IMR-90 (cell line): ENCODE results near the gene DOCK6. TPM values are rescaled to one million over a fixed set of nuclear protein-coding genes. Genes with fewer than 3 reads are reported as not detected.
A peak's percentile ranks its signal among the peaks of the same experiment; 100 is the strongest.

Experiments
- ATAC-seq: fragments of 200-7000 bp; cut with Tn5 transposase; 2 replicates; pipeline ENCODE4 v1.9.1; 2020; ENCODE audit warnings: low read depth, mild to moderate bottlenecking, moderate library complexity
- BruUV-seq: library from RNA; stranded (reverse); fragments of 400-500 nt; replicated peaks from 2 replicates; lab custom pipeline; 2021; lab: Mats Ljungman, UMichigan
- CTCF ChIA-PET: fragments of 300-600 bp; formaldehyde crosslinking; extraction: SDS; loops from one replicate; lab custom pipeline; 2021; ENCODE audit warnings: antibody characterized with exemption; lab: Yijun Ruan, JAX
- POLR2A ChIA-PET: fragments of 300-600 bp; sonication (Branson Sonifier 250); formaldehyde crosslinking; loops from one replicate; lab custom pipeline; 2022; ENCODE audit warnings: antibody characterized with exemption; ENCODE audit not compliant: unreplicated experiment; lab: Charles Lee
- DNase-seq: peaks from one replicate; pipeline ENCODE4 v3.0.0; 2013
- H2AFZ ChIP-seq: replicated peaks from 2 replicates; pipeline ENCODE3; 2013; ENCODE audit warnings: low read length, mild to moderate bottlenecking; ENCODE audit not compliant: poor library complexity
- H2AK5ac ChIP-seq: 2 replicates; pipeline ENCODE4 v1.6.1; 2013; ENCODE audit warnings: low read depth, low read length, inconsistent platforms
- H2AK9ac ChIP-seq: replicated peaks from 2 replicates; pipeline ENCODE3; 2013; ENCODE audit warnings: mild to moderate bottlenecking, low read depth, low read length, moderate library complexity; ENCODE audit not compliant: poor library complexity
- H2BK120ac ChIP-seq: 2 replicates; pipeline ENCODE4 v1.6.1; 2013; ENCODE audit warnings: low read depth, low read length, inconsistent platforms
- H2BK15ac ChIP-seq: 3 replicates; pipeline ENCODE4 v1.6.1; 2013; ENCODE audit warnings: low read depth, low read length, inconsistent platforms
- H2BK20ac ChIP-seq: 2 replicates; pipeline ENCODE4 v1.6.1; 2013; ENCODE audit warnings: low read depth, mild to moderate bottlenecking, inconsistent platforms, low read length, moderate library complexity
- H2BK5ac ChIP-seq: 2 replicates; pipeline ENCODE4 v1.6.1; 2013; ENCODE audit warnings: mild to moderate bottlenecking, low read depth, low read length, inconsistent platforms; ENCODE audit not compliant: poor library complexity, severe bottlenecking
- H3K14ac ChIP-seq: replicated peaks from 2 replicates; pipeline ENCODE4 v1.6.1; 2013; ENCODE audit warnings: low read depth, low read length, inconsistent platforms
- H3K18ac ChIP-seq: 2 replicates; pipeline ENCODE4 v1.6.1; 2013; ENCODE audit warnings: low read depth, low read length, control low read depth
- H3K23ac ChIP-seq: 2 replicates; pipeline ENCODE4 v1.6.1; 2013; ENCODE audit warnings: low read depth, low read length, inconsistent platforms
- H3K27ac ChIP-seq: 2 replicates; pipeline ENCODE4 v1.5.1; 2013; ENCODE audit warnings: mild to moderate bottlenecking, control low read depth, low read length; ENCODE audit not compliant: insufficient read depth
- H3K27me3 ChIP-seq: 2 replicates; pipeline ENCODE4 v1.6.1; 2013; ENCODE audit warnings: low read length; ENCODE audit not compliant: control insufficient read depth, insufficient read depth
- H3K36me3 ChIP-seq: 2 replicates; pipeline ENCODE4 v1.6.1; 2013; ENCODE audit warnings: low read length, mixed read lengths; ENCODE audit not compliant: control insufficient read depth, insufficient read depth
- H3K4ac ChIP-seq: 2 replicates; pipeline ENCODE4 v1.6.1; 2013; ENCODE audit warnings: low read depth, low read length, inconsistent platforms
- H3K4me1 ChIP-seq: 2 replicates; pipeline ENCODE4 v1.6.1; 2013; ENCODE audit warnings: low read length, mixed read lengths; ENCODE audit not compliant: control insufficient read depth, insufficient read depth
- H3K4me2 ChIP-seq: 2 replicates; pipeline ENCODE4 v1.6.1; 2013; ENCODE audit warnings: low read depth, mild to moderate bottlenecking, control low read depth, low read length, moderate library complexity
- H3K4me3 ChIP-seq: 2 replicates; pipeline ENCODE4 v1.5.1; 2013; ENCODE audit warnings: low read depth, mild to moderate bottlenecking, control low read depth, low read length, moderate library complexity; ENCODE audit not compliant: insufficient read depth
- H3K56ac ChIP-seq: 2 replicates; pipeline ENCODE4 v1.6.1; 2013; ENCODE audit warnings: low read length, inconsistent platforms; ENCODE audit not compliant: insufficient read depth; ENCODE audit errors: extremely low read depth
- H3K79me1 ChIP-seq, 2 experiments: 2 replicates each; pipeline ENCODE4 v1.6.1; 2013; ENCODE audit warnings: low read length in 2 of 2, inconsistent platforms in 1 of 2, low read depth in 1 of 2
- H3K9ac ChIP-seq: 2 replicates; pipeline ENCODE4 v1.6.1; 2013; ENCODE audit warnings: low read depth, low read length, control low read depth
- H3K9me1 ChIP-seq: 2 replicates; pipeline ENCODE4 v1.6.1; 2013; ENCODE audit warnings: low read length, inconsistent platforms; ENCODE audit not compliant: insufficient read depth
- H3K9me3 ChIP-seq: 2 replicates; pipeline ENCODE4 v1.6.1; 2013; ENCODE audit warnings: low read length; ENCODE audit not compliant: control insufficient read depth, insufficient read depth
- H4K20me1 ChIP-seq: 2 replicates; pipeline ENCODE4 v1.6.1; 2013; ENCODE audit warnings: low read length, inconsistent platforms; ENCODE audit not compliant: insufficient read depth
- H4K5ac ChIP-seq: 2 replicates; pipeline ENCODE4 v1.6.1; 2013; ENCODE audit warnings: mild to moderate bottlenecking, low read depth, low read length, control low read depth
- H4K8ac ChIP-seq, 2 experiments: 2 replicates each; pipeline ENCODE4 v1.6.1; 2013; ENCODE audit warnings: low read depth in 2 of 2, low read length in 2 of 2, control low read depth in 1 of 2, inconsistent platforms in 1 of 2
- H4K91ac ChIP-seq: 2 replicates; pipeline ENCODE4 v1.6.1; 2013; ENCODE audit warnings: low read depth, low read length, inconsistent platforms; ENCODE audit not compliant: insufficient read depth
- RAD21 ChIP-seq: IDR thresholded peaks from 2 replicates; pipeline ENCODE4 v1.6.1; 2012; ENCODE audit warnings: low read length, improper control_type of control experiment
- RCOR1 ChIP-seq: IDR thresholded peaks from 2 replicates; pipeline ENCODE4 v1.6.1; 2012; ENCODE audit warnings: mild to moderate bottlenecking, low read length, improper control_type of control experiment; ENCODE audit not compliant: insufficient replicate concordance
- WGBS, 2 experiments: methylation state at CpG; one replicate each; pipeline versions ENCODE4 v1.1.5 to v1.1.7; 2013; ENCODE audit warnings: missing lambda C conversion rate in 2 of 2; ENCODE audit not compliant: insufficient read length in 1 of 2; ENCODE audit errors: extremely low coverage in 2 of 2; 5-methylcytosine and 5-hydroxymethylcytosine counted together
- dilution Hi-C: fragments of 300-500 bp; cut with HindIII; formaldehyde crosslinking; loops from one replicate; pipeline ENCODE4 v1.14.3; 2018; ENCODE audit warnings: low sequenced_read_pairs; ENCODE audit not compliant: unreplicated experiment
- in situ Hi-C: fragments of 300-500 bp; cut with MboI; formaldehyde crosslinking; loops from 3 replicates; pipeline ENCODE4 v1.14.3; 2019; ENCODE audit warnings: low sequenced_read_pairs, inconsistent platforms, mixed read lengths
- intact Hi-C: fragments of 100-400 bp; cut with micrococcal nuclease; formaldehyde crosslinking; loops from 2 replicates; pipeline ENCODE4 v1.10.0; 2022
- polyA plus RNA-seq, 3 experiments: library from polyadenylated mRNA; depleted of rRNA; stranded (reverse); fragments of >200 nt; gene quantifications; 2 replicates each; pipeline ENCODE4 v1.2.3, GENCODE V29; 2012; ENCODE audit warnings: low replicate concordance in 1 of 3
- total RNA-seq: library from RNA; depleted of rRNA; stranded (reverse); fragments of >200 nt; gene quantifications from 2 replicates; pipeline ENCODE4 v1.2.3, GENCODE V29; 2012

Gene DOCK6
- total and polyA plus RNA-seq, 2 of the 4 experiments (the other 2 are of a cell fraction): 5.0 to 18.4 TPM

- Histone ChIP-seq H3K23ac (no peak overlapping the region), H2AK9ac (no peak overlapping the region), H3K79me1 (no peaks in the 10 kb centered on the region), H3K4ac (peak overlapping the region; percentile 79), H3K27ac (no peak overlapping the region; the same call in 1 of the 2 replicates), H3K9me3 (no peaks in the 10 kb centered on the region), H2BK15ac (no peak overlapping the region), H3K9ac (no peak overlapping the region), H2AK5ac (0 out of 2 replicates have a peak overlapping the region, but pooled peaks have one; percentile 64), H3K18ac (peak overlapping the region; percentile 7; the same call in 1 of the 2 replicates), H2BK20ac (peak overlapping the region; percentile 78), H4K5ac (no peak overlapping the region; the same call in 1 of the 2 replicates), H3K4me2 (no peak overlapping the region; the same call in 1 of the 2 replicates), H3K9me1 (no peaks in the 10 kb centered on the region), H3K27me3 (no peaks in the 10 kb centered on the region), H3K36me3 (no peaks in the 10 kb centered on the region), H3K4me3 (no peak overlapping the region), H3K4me1 (no peaks in the 10 kb centered on the region), H2BK120ac (peak overlapping the region; percentile 73), H4K91ac (peak overlapping the region; percentile 48; the same call in 1 of the 2 replicates), H3K56ac (no peak overlapping the region), H4K8ac (peak overlapping the region; percentile 0 to 64; a peak in 3 of 4 replicates), H3K14ac (no peak overlapping the region), H2AFZ (peak overlapping the region; percentile 25), H2BK5ac (no peak overlapping the region), H4K20me1 (no peaks in the 10 kb centered on the region)
- POLR2A ChIA-PET: no interaction called here
- dilution Hi-C loops (no loop called here), in situ Hi-C loops (no loop called here), intact Hi-C loops (loop anchor here (1.0 kb wide), 1 partner anchor 43 kb away; no protein-coding TSS in a partner anchor)
- CTCF ChIA-PET: interaction anchor here (0.6 to 1.2 kb wide), 6 partner anchors 21 to 196 kb away, joined by 3 to 4 read pairs (median 3); partner anchors contain the start of gene ELAVL3
- TF ChIP-seq RAD21 (0 out of 2 replicates have a peak, but pooled peaks have one; percentile 13), RCOR1 (no peak)
- no TSS peak for BruUV-seq
- no CpG with 5 or more reads among the region's 6 CpGs for WGBS, 2 experiments
- DNase-seq (peak; percentile 58), ATAC-seq (peak; percentile 82)
Observed at GRCh38 chr19:11286312-11286974, 24.1 kb upstream of the DOCK6 start.
